ENCODE data around the gene SLC39A9.

DNA sequence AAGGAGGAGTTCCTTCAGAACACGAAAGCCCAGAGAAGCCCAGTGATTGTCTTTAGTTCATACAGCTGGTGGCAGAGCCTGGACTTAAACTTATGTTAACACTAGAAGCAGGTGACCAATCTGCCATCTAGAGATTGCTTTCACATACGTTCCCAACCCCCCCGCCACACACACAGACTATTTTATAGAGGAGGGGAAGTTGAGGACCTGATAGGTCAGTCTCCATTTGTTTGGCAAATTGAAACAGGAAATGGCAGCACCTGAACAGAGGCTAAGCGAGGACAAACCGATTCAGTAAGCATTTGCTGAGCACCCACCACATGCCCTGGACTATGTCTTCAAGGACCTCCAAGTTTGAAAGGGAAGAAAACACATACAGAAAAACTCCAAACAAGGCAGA is 81.2 kb downstream of the SLC39A9 start:
- TF ChIP-seq EZH2 (IDR thresholded peaks at IDR 0.05; ENCODE audit: insufficient read depth, poor library complexity, severe bottlenecking) (no peak), EZH2phosphoT487 (IDR thresholded peaks at IDR 0.05; ENCODE audit: insufficient read depth, low read depth) (no peak)
